Measurements from ENCODE around the gene RAB33B. TPM values are rescaled to one million over a fixed set of nuclear protein-coding genes. Genes with fewer than 3 reads are reported as not detected.
"Not testable (repeated sequence)": the region's sequence is repeated elsewhere in the genome, so short reads cannot be mapped to it uniquely, and the experiment has no call there.

The RAB33B gene
- total RNA-seq, result 10 to 100 TPM in 1 of 2 donors, 1 to 10 TPM in 1; 9.1 to 24.8 TPM
- 1 to 10 TPM; 3.8 to 4.9 TPM for polyA plus RNA-seq
- long read RNA-seq, donor 1, full-length matches to known transcripts, result 8 of 14 reads
- long read RNA-seq, donor 1, partial matches to known transcripts, result 6 of 14 reads
- long read RNA-seq, donor 1, other reads (novel, unspliced or antisense), result 0 of 14 reads
- long read RNA-seq, donor 2, full-length matches to known transcripts, result 3 of 3 reads
- long read RNA-seq, donor 2, partial matches to known transcripts, result 0 of 3 reads
- long read RNA-seq, donor 2, other reads (novel, unspliced or antisense), result 0 of 3 reads
- long read RNA-seq, donor 3, full-length matches to known transcripts, result 7 of 7 reads
- long read RNA-seq, donor 3, partial matches to known transcripts, result 0 of 7 reads
- long read RNA-seq, donor 3, other reads (novel, unspliced or antisense), result 0 of 7 reads
- long read RNA-seq, donor 4, full-length matches to known transcripts, result 2 of 2 reads
- long read RNA-seq, donor 4, partial matches to known transcripts, result 0 of 2 reads
- long read RNA-seq, donor 4, other reads (novel, unspliced or antisense), result 0 of 2 reads
- long read RNA-seq, donor 5, full-length matches to known transcripts, result 11 of 11 reads
- long read RNA-seq, donor 5, partial matches to known transcripts, result 0 of 11 reads
- long read RNA-seq, donor 5, other reads (novel, unspliced or antisense), result 0 of 11 reads

DNA sequence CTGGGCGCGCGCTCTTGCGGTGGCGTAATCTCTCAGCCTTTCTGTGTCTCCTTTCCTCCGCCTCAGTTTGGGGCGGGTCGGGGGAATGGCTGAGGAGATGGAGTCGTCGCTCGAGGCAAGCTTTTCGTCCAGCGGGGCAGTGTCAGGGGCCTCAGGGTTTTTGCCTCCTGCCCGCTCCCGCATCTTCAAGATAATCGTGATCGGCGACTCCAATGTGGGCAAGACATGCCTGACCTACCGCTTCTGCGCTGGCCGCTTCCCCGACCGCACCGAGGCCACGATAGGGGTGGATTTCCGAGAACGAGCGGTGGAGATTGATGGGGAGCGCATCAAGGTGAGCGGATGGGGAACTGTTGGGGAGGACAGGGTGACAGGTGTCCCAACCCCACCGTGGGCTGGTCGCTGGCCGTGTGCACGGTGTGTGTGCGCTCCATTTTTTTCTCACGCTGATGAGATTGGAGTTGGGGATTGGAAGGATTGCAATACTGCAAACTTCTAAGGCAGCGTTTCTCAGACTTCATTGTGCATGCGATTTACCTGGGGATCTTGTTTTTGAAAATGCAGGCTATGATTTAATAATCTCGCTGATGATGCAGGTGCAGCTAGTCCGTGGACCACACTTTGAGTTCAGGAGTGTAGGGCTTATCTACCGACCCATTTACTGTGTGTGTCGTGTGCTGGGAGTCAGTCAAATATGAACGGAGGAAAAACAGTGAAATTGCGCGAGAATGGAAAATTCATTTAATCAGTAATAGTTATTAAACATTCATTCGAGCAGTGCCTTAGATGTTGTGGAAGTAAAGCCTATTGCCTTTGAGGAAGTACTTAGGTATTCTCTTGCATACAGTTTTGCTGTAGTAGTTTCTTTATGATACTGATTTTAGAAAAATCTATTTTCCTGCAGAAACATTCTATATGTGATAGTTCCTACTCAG lies at the start of gene RAB33B:
TSS of gene RAB33B (plus strand) at position 11 of the 935 bp plus-strand sequence. CDS start at position 86, 75 bp downstream.
- peaks cover 2 to 35% (median 15%) of the 10 kb centered on the region in 5 donors for H3K4me1 ChIP-seq (ENCODE audit: control insufficient read depth in 5 of 5, insufficient read depth in 5 of 5, low read length in 5 of 5)
- H3K27me3 ChIP-seq (ENCODE audit: control insufficient read depth in 3 of 3, insufficient read depth in 3 of 3, low read length in 2 of 3), result no peaks in the 10 kb centered on the region
- H3K36me3 ChIP-seq (ENCODE audit: control insufficient read depth in 4 of 4, insufficient read depth in 4 of 4, low read length in 4 of 4), result peaks cover 0 to 6% (median 3%) of the 10 kb centered on the region in 4 donors
- ATAC-seq (ENCODE audit: insufficient read depth, low FRiP score), result peak; percentile 0
- H3K27ac ChIP-seq (ENCODE audit: low read depth in 1 of 2, low read length in 1 of 2), result peak within 1 kb of the TSS; percentile 96 to 98
- TF ChIP-seq, protein P1, sequence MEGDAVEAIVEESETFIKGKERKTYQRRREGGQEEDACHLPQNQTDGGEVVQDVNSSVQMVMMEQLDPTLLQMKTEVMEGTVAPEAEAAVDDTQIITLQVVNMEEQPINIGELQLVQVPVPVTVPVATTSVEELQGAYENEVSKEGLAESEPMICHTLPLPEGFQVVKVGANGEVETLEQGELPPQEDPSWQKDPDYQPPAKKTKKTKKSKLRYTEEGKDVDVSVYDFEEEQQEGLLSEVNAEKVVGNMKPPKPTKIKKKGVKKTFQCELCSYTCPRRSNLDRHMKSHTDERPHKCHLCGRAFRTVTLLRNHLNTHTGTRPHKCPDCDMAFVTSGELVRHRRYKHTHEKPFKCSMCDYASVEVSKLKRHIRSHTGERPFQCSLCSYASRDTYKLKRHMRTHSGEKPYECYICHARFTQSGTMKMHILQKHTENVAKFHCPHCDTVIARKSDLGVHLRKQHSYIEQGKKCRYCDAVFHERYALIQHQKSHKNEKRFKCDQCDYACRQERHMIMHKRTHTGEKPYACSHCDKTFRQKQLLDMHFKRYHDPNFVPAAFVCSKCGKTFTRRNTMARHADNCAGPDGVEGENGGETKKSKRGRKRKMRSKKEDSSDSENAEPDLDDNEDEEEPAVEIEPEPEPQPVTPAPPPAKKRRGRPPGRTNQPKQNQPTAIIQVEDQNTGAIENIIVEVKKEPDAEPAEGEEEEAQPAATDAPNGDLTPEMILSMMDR (IDR thresholded peaks at IDR 0.05; ENCODE audit: control extremely low read depth, extremely low read depth), result no peak
- no peaks in the 10 kb centered on the region for H3K9me3 ChIP-seq (ENCODE audit: control insufficient read depth in 4 of 4, insufficient read depth in 3 of 4, low read length in 3 of 4)
- 1% methylated on average over 43 to 46 of the region's 46 CpGs for WGBS, 2 donors
- peak within 1 kb of the TSS; percentile 95 to 100 for H3K9ac ChIP-seq (ENCODE audit: insufficient read depth in 1 of 2, low read length in 2 of 2)
- DNase-seq, result peak in 1 of 3 donors; percentile 45
- peak within 1 kb of the TSS; percentile 92 for H3K4me3 ChIP-seq

DNA sequence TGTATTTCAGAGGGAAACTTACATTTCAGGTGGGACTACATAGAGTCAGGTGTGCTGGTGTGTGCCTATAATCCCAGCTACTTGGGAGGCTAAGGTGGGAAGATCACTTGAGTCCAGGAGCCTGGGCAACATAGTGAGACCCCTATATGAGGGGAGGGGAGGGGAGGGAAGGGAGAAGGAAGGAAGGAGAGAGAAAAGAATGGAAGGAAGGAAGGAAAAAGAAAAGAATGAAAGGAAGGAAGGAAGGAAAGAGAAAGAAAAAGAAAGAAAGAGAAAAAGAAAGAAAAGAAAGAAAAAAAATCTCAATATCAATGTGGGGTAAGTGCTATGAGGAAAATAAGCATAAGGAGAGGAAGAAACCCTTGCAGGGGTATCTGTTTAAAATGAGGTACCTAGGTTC lies 43.6 kb upstream of the RAB33B start:
- TF ChIP-seq, protein P1 (IDR thresholded peaks at IDR 0.05; ENCODE audit: control extremely low read depth, extremely low read depth), result no peak
- no peaks in the 10 kb centered on the region for H3K27me3 ChIP-seq (ENCODE audit: control insufficient read depth in 3 of 3, insufficient read depth in 3 of 3, low read length in 2 of 3)
- no peak overlapping the region for H3K27ac ChIP-seq (ENCODE audit: low read depth in 1 of 2, low read length in 1 of 2)
- no peaks in the 10 kb centered on the region for H3K4me1 ChIP-seq (ENCODE audit: control insufficient read depth in 5 of 5, insufficient read depth in 5 of 5, low read length in 5 of 5)
- H3K36me3 ChIP-seq (ENCODE audit: control insufficient read depth in 4 of 4, insufficient read depth in 4 of 4, low read length in 4 of 4), result no peaks in the 10 kb centered on the region
- no peak overlapping the region for H3K4me3 ChIP-seq
- DNase-seq (no peak), ATAC-seq (ENCODE audit: insufficient read depth, low FRiP score) (no peak)
- no peaks in the 10 kb centered on the region for H3K9me3 ChIP-seq (ENCODE audit: control insufficient read depth in 4 of 4, insufficient read depth in 3 of 4, low read length in 3 of 4)
- no peak overlapping the region for H3K9ac ChIP-seq (ENCODE audit: insufficient read depth in 1 of 2, low read length in 2 of 2)

DNA sequence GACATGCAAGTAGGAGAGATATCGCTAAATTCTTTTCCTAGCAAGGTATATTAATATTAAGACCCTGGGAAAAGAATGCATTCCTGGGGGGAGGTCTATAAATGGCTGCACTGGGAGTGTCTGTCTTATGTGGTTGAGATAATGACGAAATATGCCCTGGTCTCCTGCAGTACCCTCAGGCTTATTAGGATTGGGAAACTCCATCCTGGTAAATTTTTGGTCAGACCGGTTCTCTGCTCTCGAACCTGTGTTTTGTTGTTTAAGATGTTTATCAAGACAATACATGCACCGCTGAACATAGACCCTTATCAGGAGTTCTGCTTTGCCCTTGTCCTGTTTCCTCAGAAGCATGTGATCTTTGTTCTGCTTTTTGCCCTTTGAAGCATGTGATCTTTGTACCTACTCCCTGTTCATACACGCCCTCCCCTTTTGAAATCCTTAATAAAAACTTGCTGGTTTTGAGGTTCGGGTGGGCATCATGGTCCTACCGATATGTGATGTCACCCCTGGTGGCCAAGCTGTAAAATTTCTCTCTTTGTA lies 39.2 kb upstream of the RAB33B start:
- H3K27ac ChIP-seq (ENCODE audit: low read depth in 1 of 2, low read length in 1 of 2), result not testable (repeated sequence)

More for the DNA sequence above, 39.2 kb upstream of the RAB33B start:
- DNase-seq; H3K9me3 ChIP-seq (ENCODE audit: control insufficient read depth in 4 of 4, insufficient read depth in 3 of 4, low read length in 3 of 4); H3K36me3 ChIP-seq (ENCODE audit: control insufficient read depth in 4 of 4, insufficient read depth in 4 of 4, low read length in 4 of 4); H3K27me3 ChIP-seq (ENCODE audit: control insufficient read depth in 3 of 3, insufficient read depth in 3 of 3, low read length in 2 of 3); H3K9ac ChIP-seq (ENCODE audit: insufficient read depth in 1 of 2, low read length in 2 of 2); H3K4me3 ChIP-seq; H3K4me1 ChIP-seq (ENCODE audit: control insufficient read depth in 5 of 5, insufficient read depth in 5 of 5, low read length in 5 of 5); ATAC-seq (ENCODE audit: insufficient read depth, low FRiP score): not testable (repeated sequence)
- 62 to 86% methylated on average over 8 of the region's 8 CpGs for WGBS, 2 donors
